IMR-90 (cell line): ENCODE data around the gene ZMIZ2. TPM values are rescaled to one million over a fixed set of nuclear protein-coding genes. Genes with fewer than 3 reads are reported as not detected.

Experiments
- ATAC-seq: fragments of 200-7000 bp; cut with Tn5 transposase; 2 replicates; pipeline ENCODE4 v1.9.1; 2020; ENCODE audit warnings: low read depth, mild to moderate bottlenecking, moderate library complexity
- BruUV-seq: library from RNA; stranded (reverse); fragments of 400-500 nt; replicated peaks from 2 replicates; lab custom pipeline; 2021; lab: Mats Ljungman, UMichigan
- CTCF ChIA-PET: fragments of 300-600 bp; formaldehyde crosslinking; extraction: SDS; loops from one replicate; lab custom pipeline; 2021; ENCODE audit warnings: antibody characterized with exemption; lab: Yijun Ruan, JAX
- POLR2A ChIA-PET: fragments of 300-600 bp; sonication (Branson Sonifier 250); formaldehyde crosslinking; loops from one replicate; lab custom pipeline; 2022; ENCODE audit warnings: antibody characterized with exemption; ENCODE audit not compliant: unreplicated experiment; lab: Charles Lee
- DNase-seq: peaks from one replicate; pipeline ENCODE4 v3.0.0; 2013
- H2AFZ ChIP-seq: replicated peaks from 2 replicates; pipeline ENCODE3; 2013; ENCODE audit warnings: low read length, mild to moderate bottlenecking; ENCODE audit not compliant: poor library complexity
- H2AK5ac ChIP-seq: 2 replicates; pipeline ENCODE4 v1.6.1; 2013; ENCODE audit warnings: low read depth, low read length, inconsistent platforms
- H2AK9ac ChIP-seq: replicated peaks from 2 replicates; pipeline ENCODE3; 2013; ENCODE audit warnings: mild to moderate bottlenecking, low read depth, low read length, moderate library complexity; ENCODE audit not compliant: poor library complexity
- H2BK120ac ChIP-seq: 2 replicates; pipeline ENCODE4 v1.6.1; 2013; ENCODE audit warnings: low read depth, low read length, inconsistent platforms
- H2BK15ac ChIP-seq: 3 replicates; pipeline ENCODE4 v1.6.1; 2013; ENCODE audit warnings: low read depth, low read length, inconsistent platforms
- H2BK20ac ChIP-seq: 2 replicates; pipeline ENCODE4 v1.6.1; 2013; ENCODE audit warnings: low read depth, mild to moderate bottlenecking, inconsistent platforms, low read length, moderate library complexity
- H2BK5ac ChIP-seq: 2 replicates; pipeline ENCODE4 v1.6.1; 2013; ENCODE audit warnings: mild to moderate bottlenecking, low read depth, low read length, inconsistent platforms; ENCODE audit not compliant: poor library complexity, severe bottlenecking
- H3K14ac ChIP-seq: replicated peaks from 2 replicates; pipeline ENCODE4 v1.6.1; 2013; ENCODE audit warnings: low read depth, low read length, inconsistent platforms
- H3K18ac ChIP-seq: 2 replicates; pipeline ENCODE4 v1.6.1; 2013; ENCODE audit warnings: low read depth, low read length, control low read depth
- H3K23ac ChIP-seq: 2 replicates; pipeline ENCODE4 v1.6.1; 2013; ENCODE audit warnings: low read depth, low read length, inconsistent platforms
- H3K27ac ChIP-seq: 2 replicates; pipeline ENCODE4 v1.5.1; 2013; ENCODE audit warnings: mild to moderate bottlenecking, control low read depth, low read length; ENCODE audit not compliant: insufficient read depth
- H3K27me3 ChIP-seq: 2 replicates; pipeline ENCODE4 v1.6.1; 2013; ENCODE audit warnings: low read length; ENCODE audit not compliant: control insufficient read depth, insufficient read depth
- H3K36me3 ChIP-seq: 2 replicates; pipeline ENCODE4 v1.6.1; 2013; ENCODE audit warnings: low read length, mixed read lengths; ENCODE audit not compliant: control insufficient read depth, insufficient read depth
- H3K4ac ChIP-seq: 2 replicates; pipeline ENCODE4 v1.6.1; 2013; ENCODE audit warnings: low read depth, low read length, inconsistent platforms
- H3K4me1 ChIP-seq: 2 replicates; pipeline ENCODE4 v1.6.1; 2013; ENCODE audit warnings: low read length, mixed read lengths; ENCODE audit not compliant: control insufficient read depth, insufficient read depth
- H3K4me2 ChIP-seq: 2 replicates; pipeline ENCODE4 v1.6.1; 2013; ENCODE audit warnings: low read depth, mild to moderate bottlenecking, control low read depth, low read length, moderate library complexity
- H3K4me3 ChIP-seq: 2 replicates; pipeline ENCODE4 v1.5.1; 2013; ENCODE audit warnings: low read depth, mild to moderate bottlenecking, control low read depth, low read length, moderate library complexity; ENCODE audit not compliant: insufficient read depth
- H3K56ac ChIP-seq: 2 replicates; pipeline ENCODE4 v1.6.1; 2013; ENCODE audit warnings: low read length, inconsistent platforms; ENCODE audit not compliant: insufficient read depth; ENCODE audit errors: extremely low read depth
- H3K79me1 ChIP-seq, 2 experiments: 2 replicates each; pipeline ENCODE4 v1.6.1; 2013; ENCODE audit warnings: low read length in 2 of 2, inconsistent platforms in 1 of 2, low read depth in 1 of 2
- H3K9ac ChIP-seq: 2 replicates; pipeline ENCODE4 v1.6.1; 2013; ENCODE audit warnings: low read depth, low read length, control low read depth
- H3K9me1 ChIP-seq: 2 replicates; pipeline ENCODE4 v1.6.1; 2013; ENCODE audit warnings: low read length, inconsistent platforms; ENCODE audit not compliant: insufficient read depth
- H3K9me3 ChIP-seq: 2 replicates; pipeline ENCODE4 v1.6.1; 2013; ENCODE audit warnings: low read length; ENCODE audit not compliant: control insufficient read depth, insufficient read depth
- H4K20me1 ChIP-seq: 2 replicates; pipeline ENCODE4 v1.6.1; 2013; ENCODE audit warnings: low read length, inconsistent platforms; ENCODE audit not compliant: insufficient read depth
- H4K5ac ChIP-seq: 2 replicates; pipeline ENCODE4 v1.6.1; 2013; ENCODE audit warnings: mild to moderate bottlenecking, low read depth, low read length, control low read depth
- H4K8ac ChIP-seq, 2 experiments: 2 replicates each; pipeline ENCODE4 v1.6.1; 2013; ENCODE audit warnings: low read depth in 2 of 2, low read length in 2 of 2, control low read depth in 1 of 2, inconsistent platforms in 1 of 2
- H4K91ac ChIP-seq: 2 replicates; pipeline ENCODE4 v1.6.1; 2013; ENCODE audit warnings: low read depth, low read length, inconsistent platforms; ENCODE audit not compliant: insufficient read depth
- CTCF ChIP-seq: conservative IDR thresholded peaks from 2 replicates; pipeline ENCODE4 v1.5.1; 2012; ENCODE audit warnings: mild to moderate bottlenecking, low read depth, low read length, improper control_type of control experiment
- MAFK ChIP-seq: IDR thresholded peaks from 2 replicates; pipeline ENCODE4 v1.6.1; 2012; ENCODE audit warnings: low read depth, low read length, improper control_type of control experiment
- NFE2L2 ChIP-seq: fragments of 150-350 bp; IDR thresholded peaks from 2 replicates; pipeline ENCODE4 v1.6.1; 2016; ENCODE audit warnings: low read depth, mild to moderate bottlenecking, low read length
- WGBS, 2 experiments: methylation state at CpG; one replicate each; pipeline versions ENCODE4 v1.1.5 to v1.1.7; 2013; ENCODE audit warnings: missing lambda C conversion rate in 2 of 2; ENCODE audit not compliant: insufficient read length in 1 of 2; ENCODE audit errors: extremely low coverage in 2 of 2; 5-methylcytosine and 5-hydroxymethylcytosine counted together
- dilution Hi-C: fragments of 300-500 bp; cut with HindIII; formaldehyde crosslinking; loops from one replicate; pipeline ENCODE4 v1.14.3; 2018; ENCODE audit warnings: low sequenced_read_pairs; ENCODE audit not compliant: unreplicated experiment
- in situ Hi-C: fragments of 300-500 bp; cut with MboI; formaldehyde crosslinking; loops from 3 replicates; pipeline ENCODE4 v1.14.3; 2019; ENCODE audit warnings: low sequenced_read_pairs, inconsistent platforms, mixed read lengths
- intact Hi-C: fragments of 100-400 bp; cut with micrococcal nuclease; formaldehyde crosslinking; loops from 2 replicates; pipeline ENCODE4 v1.10.0; 2022
- polyA plus RNA-seq, 3 experiments: library from polyadenylated mRNA; depleted of rRNA; stranded (reverse); fragments of >200 nt; gene quantifications; 2 replicates each; pipeline ENCODE4 v1.2.3, GENCODE V29; 2012; ENCODE audit warnings: low replicate concordance in 1 of 3
- total RNA-seq: library from RNA; depleted of rRNA; stranded (reverse); fragments of >200 nt; gene quantifications from 2 replicates; pipeline ENCODE4 v1.2.3, GENCODE V29; 2012

Gene ZMIZ2
- total and polyA plus RNA-seq, 2 of the 4 experiments (the other 2 are of a cell fraction): 3.0 to 24.0 TPM

GRCh38 chr7:44764665-44765578 is 16.3 kb downstream of the ZMIZ2 start:
- H4K20me1 ChIP-seq: peaks cover 6% of the 10 kb centered on the region
- H3K14ac ChIP-seq: no peak overlapping the region
- CTCF ChIA-PET: no interaction called here
- no peak overlapping the region for H3K23ac ChIP-seq
- H2AK9ac ChIP-seq: peak overlapping the region; percentile 59
- H3K4me3 ChIP-seq: no peak overlapping the region
- ATAC-seq: no peak
- no peak for DNase-seq
- POLR2A ChIA-PET: no interaction called here
- no peak overlapping the region for H2AK5ac ChIP-seq
- H3K79me1 ChIP-seq: peaks cover 0 to 15% of the 10 kb centered on the region in 2 experiments; a peak in 3 of 4 replicates
- H3K56ac ChIP-seq: no peak overlapping the region
- H3K27me3 ChIP-seq: no peaks in the 10 kb centered on the region
- peaks cover 20% of the 10 kb centered on the region for H3K9me1 ChIP-seq
- no peak overlapping the region for H3K4ac ChIP-seq
- H2BK15ac ChIP-seq: no peak overlapping the region
- 89% methylated on average over 12 of the region's 22 CpGs; no CpG with 5 or more reads in 1 of the 2 experiments for WGBS, 2 experiments
- intact Hi-C loops: no loop called here
- no peak overlapping the region for H3K4me2 ChIP-seq
- H4K8ac ChIP-seq: no peak overlapping the region
- H2BK120ac ChIP-seq: no peak overlapping the region
- no peak overlapping the region for H3K18ac ChIP-seq
- peaks cover 26% of the 10 kb centered on the region for H3K4me1 ChIP-seq
- no peak overlapping the region for H3K27ac ChIP-seq
- peaks cover 70% of the 10 kb centered on the region for H3K36me3 ChIP-seq
- no peak overlapping the region for H3K9ac ChIP-seq
- dilution Hi-C loops: no loop called here
- no peak overlapping the region for H2AFZ ChIP-seq
- no peak overlapping the region for H2BK20ac ChIP-seq
- no peak overlapping the region for H2BK5ac ChIP-seq
- H4K91ac ChIP-seq: no peak overlapping the region
- no peaks in the 10 kb centered on the region for H3K9me3 ChIP-seq
- H4K5ac ChIP-seq: no peak overlapping the region
- TF ChIP-seq MAFK (no peak), NFE2L2 (no peak), CTCF (peak; percentile 12; the same call in 1 of the 2 replicates)
- in situ Hi-C loops: no loop called here
- no TSS peak for BruUV-seq
